Psoas muscle (tissue), 8 donors: ENCODE measurements around the gene PTGDS. TPM values are rescaled to one million over a fixed set of nuclear protein-coding genes. Genes with fewer than 3 reads are reported as not detected.

Source experiments
- ATAC-seq, 4 donors: fragments of 200-7000 bp; cut with Tn5 transposase; one replicate each; pipeline ENCODE4 v1.9.1; 2020; ENCODE audit warnings: moderate library complexity in 3 of 4, mild to moderate bottlenecking in 2 of 4
- DNase-seq, 2 donors: peaks; one replicate each; pipeline ENCODE4 v3.0.0-alpha.2; 2020
- H3K27ac ChIP-seq: fragments of 200-600 bp; one replicate; pipeline ENCODE4 v1.8.0; 2022
- H3K27me3 ChIP-seq, 3 donors: fragments of 200-600 bp in 1 of 3; one replicate each; pipeline versions ENCODE4 v1.6.1 to v1.8.0; 2013 to 2022; ENCODE audit warnings: low read length in 2 of 3, mild to moderate bottlenecking in 2 of 3, moderate library complexity in 1 of 3; ENCODE audit not compliant: insufficient read depth in 3 of 3
- H3K36me3 ChIP-seq, 2 donors: fragments of 200-600 bp in 1 of 2; one replicate each; pipeline versions ENCODE4 v1.6.1 to v1.8.0; 2013 to 2022; ENCODE audit warnings: low read depth in 1 of 2, mild to moderate bottlenecking in 1 of 2, moderate library complexity in 1 of 2; ENCODE audit not compliant: insufficient read depth in 1 of 2
- H3K4me1 ChIP-seq: fragments of 200-600 bp; one replicate; pipeline ENCODE4 v1.8.0; 2022
- H3K4me3 ChIP-seq: fragments of 200-600 bp; one replicate; pipeline ENCODE4 v1.8.0; 2022; ENCODE audit warnings: mild to moderate bottlenecking
- H3K9me3 ChIP-seq: fragments of 200-600 bp; one replicate; pipeline ENCODE4 v1.8.0; 2022
- whole genome bisulfite sequencing, 3 donors: extraction: QIAGEN DNeasy Blood & Tissue Kit; methylation state at CpG; one replicate each; pipeline versions ENCODE4 v1.1.6 to v1.1.7; 2013; 5-methylcytosine and 5-hydroxymethylcytosine counted together
- intact Hi-C, 2 donors: fragments of 100-400 bp; cut with DNase I; formaldehyde crosslinking; loops; one replicate each; pipeline versions ENCODE4 v1.11.0 to v1.14.2; 2022
- polyA plus RNA-seq, 3 donors: library from polyadenylated mRNA; stranded (reverse); fragments of 200-250 nt; gene quantifications; one replicate each; pipeline ENCODE4 v1.2.3, GENCODE V29; 2013
- total RNA-seq, 4 donors: library from RNA; stranded (reverse); fragmentation: NEBNext Ultra II Directional in 2 of 4; extraction: Animal tissue kit (Norgen Biotek cat#: 25700) in 2 of 4; gene quantifications; one replicate each; pipeline versions ENCODE4 v1.2.1 to v1.2.4, GENCODE V29; 2021 to 2023
- TF ChIP-seq, protein P1 (sequence below): fragments of 200-600 bp; IDR thresholded peaks from one replicate; pipeline ENCODE4 v1.8.0; 2022; ENCODE audit warnings: antibody characterized with exemption
- donor health status: healthy with polysubstance abuse.
- donor health status: DM: no; HTN: no; CAD: no; lungs with moderate emphysema.
- donor health status: Bipolar disorder and iron deficiency.
- donor health status: healthy.
- donor health status: DM: yes; HTN: yes; CAD: no.
- donor health status: DM: no; HTN: no; CAD: no.
- donor health status: DM: no; HTN: no; CAD: no.
- donor health status: DM: yes; HTN: yes; CAD: no.

PTGDS gene
- total and polyA plus RNA-seq, 7 donors = 23.3 to 130 (median 37.9) TPM

DNA sequence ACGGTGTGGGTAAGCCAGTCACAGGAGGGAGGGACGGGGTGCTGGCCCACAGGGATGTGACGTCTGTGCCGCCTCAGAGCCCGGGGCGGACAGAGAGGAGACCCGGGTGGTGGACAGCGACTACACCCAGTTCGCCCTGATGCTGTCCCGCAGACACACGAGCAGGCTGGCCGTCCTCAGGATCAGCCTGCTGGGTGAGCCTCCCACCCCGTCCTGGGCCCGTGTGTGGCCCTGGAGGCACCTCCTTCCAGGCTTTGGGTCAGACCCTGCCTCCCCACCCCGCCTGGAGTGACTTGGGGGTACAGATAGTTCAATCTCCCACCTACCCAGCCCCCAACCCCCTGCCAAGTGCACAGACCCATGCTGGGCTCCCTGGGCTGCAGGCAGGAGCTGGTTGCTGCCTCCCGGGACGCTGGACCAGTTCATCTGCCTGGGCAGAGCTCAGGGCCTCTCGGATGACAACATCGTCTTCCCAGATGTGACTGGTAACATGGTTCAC, 23.5 kb upstream of the PTGDS start:
- Histone ChIP-seq H3K27me3 (no peaks in the 10 kb centered on the region), H3K9me3 (no peaks in the 10 kb centered on the region), H3K4me1 (peaks cover 4% of the 10 kb centered on the region), H3K36me3 (no peaks in the 10 kb centered on the region), H3K27ac (no peak overlapping the region), H3K4me3 (no peak overlapping the region)
- WGBS, 3 donors = 74 to 83% (median 79%) methylated on average over 19 of the region's 19 CpGs
- DNase-seq = no peak
- no peak for ATAC-seq
- intact Hi-C loops = loop anchor here in 1 of 2 donors (5.0 kb wide), 1 partner anchor 162 kb away; the partner anchor contains the start of gene TMEM141
- TF ChIP-seq, protein P1, sequence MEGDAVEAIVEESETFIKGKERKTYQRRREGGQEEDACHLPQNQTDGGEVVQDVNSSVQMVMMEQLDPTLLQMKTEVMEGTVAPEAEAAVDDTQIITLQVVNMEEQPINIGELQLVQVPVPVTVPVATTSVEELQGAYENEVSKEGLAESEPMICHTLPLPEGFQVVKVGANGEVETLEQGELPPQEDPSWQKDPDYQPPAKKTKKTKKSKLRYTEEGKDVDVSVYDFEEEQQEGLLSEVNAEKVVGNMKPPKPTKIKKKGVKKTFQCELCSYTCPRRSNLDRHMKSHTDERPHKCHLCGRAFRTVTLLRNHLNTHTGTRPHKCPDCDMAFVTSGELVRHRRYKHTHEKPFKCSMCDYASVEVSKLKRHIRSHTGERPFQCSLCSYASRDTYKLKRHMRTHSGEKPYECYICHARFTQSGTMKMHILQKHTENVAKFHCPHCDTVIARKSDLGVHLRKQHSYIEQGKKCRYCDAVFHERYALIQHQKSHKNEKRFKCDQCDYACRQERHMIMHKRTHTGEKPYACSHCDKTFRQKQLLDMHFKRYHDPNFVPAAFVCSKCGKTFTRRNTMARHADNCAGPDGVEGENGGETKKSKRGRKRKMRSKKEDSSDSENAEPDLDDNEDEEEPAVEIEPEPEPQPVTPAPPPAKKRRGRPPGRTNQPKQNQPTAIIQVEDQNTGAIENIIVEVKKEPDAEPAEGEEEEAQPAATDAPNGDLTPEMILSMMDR = no peak

DNA sequence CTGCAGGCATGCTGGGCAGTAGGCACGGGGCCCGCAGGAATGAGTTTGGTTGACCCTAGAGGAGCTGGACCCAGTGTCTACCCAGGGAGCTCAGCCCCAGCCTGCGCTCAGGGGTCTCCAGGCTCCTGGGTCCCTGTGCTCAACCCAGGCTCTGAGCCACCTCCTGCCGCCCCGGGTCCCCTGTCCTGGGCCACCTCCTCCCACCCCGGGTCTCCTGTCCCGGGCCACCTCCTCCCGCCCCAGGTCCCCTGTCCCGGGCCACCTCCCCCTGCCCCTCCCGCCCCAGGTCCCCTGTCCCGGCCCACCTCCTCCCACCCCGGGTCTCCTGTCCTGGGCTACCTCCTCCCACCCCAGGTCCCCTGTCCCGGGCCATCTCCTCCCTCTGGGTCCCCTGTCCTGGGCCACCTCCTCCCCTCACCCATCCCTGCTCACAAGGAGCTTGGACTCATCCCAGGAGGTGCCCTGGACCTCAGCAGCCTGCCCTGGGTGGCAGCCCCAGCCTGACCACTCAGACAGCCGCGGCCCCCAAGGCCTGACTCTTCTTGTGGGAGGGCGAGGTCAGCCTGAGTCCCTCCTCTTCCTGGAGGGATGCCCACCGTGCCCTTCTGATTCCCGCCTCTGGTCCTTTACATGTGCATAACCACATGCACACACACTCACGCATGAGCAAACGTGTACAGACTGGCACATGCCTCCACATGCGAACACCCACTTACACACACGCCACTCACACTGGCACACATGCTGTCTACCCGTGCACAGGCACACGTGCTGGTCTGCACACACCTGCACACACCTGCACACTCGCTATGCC, 22.8 kb upstream of the PTGDS start:
- H3K36me3 ChIP-seq = no peaks in the 10 kb centered on the region
- H3K4me1 ChIP-seq = peaks cover 4% of the 10 kb centered on the region
- ATAC-seq (no peak), DNase-seq (no peak)
- H3K9me3 ChIP-seq = no peaks in the 10 kb centered on the region
- no peak overlapping the region for H3K27ac ChIP-seq
- TF ChIP-seq, protein P1 = no peak
- H3K4me3 ChIP-seq = no peak overlapping the region
- intact Hi-C loops = loop anchor here in 1 of 2 donors (5.0 kb wide), 1 partner anchor 162 kb away; the partner anchor contains the start of gene TMEM141
- H3K27me3 ChIP-seq = peaks cover 0 to 1% (median 0%) of the 10 kb centered on the region in 3 donors
- 82 to 93% (median 85%) methylated on average over 18 to 25 of the region's 25 CpGs for WGBS, 3 donors

DNA sequence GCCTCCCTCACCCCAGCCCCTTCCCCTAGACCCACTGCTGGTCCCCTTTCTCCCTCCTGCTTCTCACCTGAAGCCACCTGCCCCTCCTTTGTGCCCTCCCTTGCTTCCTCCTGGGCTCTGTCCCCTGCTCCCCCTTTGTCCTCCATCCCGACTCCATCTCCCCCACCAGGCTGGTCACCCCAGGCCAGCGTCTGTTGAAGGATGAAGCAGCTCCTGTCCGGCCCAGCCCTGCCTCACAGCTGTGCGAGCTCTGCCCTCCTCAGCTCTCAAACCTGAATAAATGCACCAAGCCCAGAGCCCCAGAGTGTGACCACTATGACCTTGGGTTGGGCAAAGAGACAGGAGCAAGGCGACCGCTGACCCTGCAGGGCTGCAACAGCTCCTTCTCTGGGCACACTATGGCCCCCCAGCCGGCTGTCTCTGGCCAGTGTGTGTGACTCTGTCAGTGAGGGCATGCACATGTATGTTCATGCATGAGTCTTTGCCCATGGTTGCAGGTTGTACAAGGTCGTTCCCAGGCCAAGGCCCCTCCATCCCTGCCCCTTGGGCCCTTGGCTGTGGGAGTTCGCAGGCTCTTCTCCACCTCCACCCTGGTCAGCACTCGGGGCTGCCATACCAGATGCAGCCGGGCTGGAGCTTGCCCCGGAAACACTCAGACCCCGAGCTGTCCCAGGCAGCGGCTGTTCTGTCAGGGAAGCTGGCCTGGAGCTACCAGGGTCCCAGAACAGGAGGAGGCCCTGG, 21.9 kb upstream of the PTGDS start:
- ATAC-seq = no peak
- H3K36me3 ChIP-seq = no peaks in the 10 kb centered on the region
- no peak for DNase-seq
- no peak overlapping the region for H3K4me3 ChIP-seq
- TF ChIP-seq, protein P1 = no peak
- peaks cover 4% of the 10 kb centered on the region for H3K4me1 ChIP-seq
- intact Hi-C loops = no loop called here
- 78 to 90% (median 81%) methylated on average over 14 of the region's 14 CpGs for whole genome bisulfite sequencing, 3 donors
- H3K9me3 ChIP-seq = no peaks in the 10 kb centered on the region
- peaks cover 0 to 5% (median 0%) of the 10 kb centered on the region in 3 donors for H3K27me3 ChIP-seq
- no peak overlapping the region for H3K27ac ChIP-seq

DNA sequence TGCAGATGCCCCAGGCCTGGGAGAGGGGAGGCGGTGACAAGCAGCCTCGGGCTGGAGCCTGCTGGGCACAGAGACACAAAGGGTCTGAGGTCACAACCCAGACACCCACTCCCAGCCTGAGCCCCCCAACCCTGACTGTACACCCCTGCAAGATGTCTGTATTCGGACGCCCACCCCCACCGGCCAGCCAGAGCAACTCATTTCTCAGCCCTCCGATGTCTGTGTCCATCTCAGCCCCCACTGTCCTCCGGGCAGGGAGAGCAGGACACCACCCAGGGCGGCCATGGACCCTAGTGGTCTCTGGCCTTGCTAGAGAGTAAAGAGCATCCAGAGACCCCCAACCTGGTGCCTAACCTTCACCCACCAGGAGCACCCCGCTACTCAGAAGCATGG, 21.4 kb upstream of the PTGDS start:
- intact Hi-C loops = no loop called here
- H3K27ac ChIP-seq = no peak overlapping the region
- ATAC-seq (no peak), DNase-seq (no peak)
- H3K9me3 ChIP-seq = no peaks in the 10 kb centered on the region
- TF ChIP-seq, protein P1 = no peak
- H3K36me3 ChIP-seq = no peaks in the 10 kb centered on the region
- H3K4me3 ChIP-seq = no peak overlapping the region
- peaks cover 0 to 5% (median 0%) of the 10 kb centered on the region in 3 donors for H3K27me3 ChIP-seq
- WGBS, 3 donors = 88 to 96% (median 93%) methylated on average over 9 of the region's 9 CpGs
- no peaks in the 10 kb centered on the region for H3K4me1 ChIP-seq
